C4-2B (cell line): ENCODE measurements around the gene METTL13.

Experiments used
- H3K27ac ChIP-seq: fragments of 450-650 bp; 2 replicates; pipeline ENCODE4 v1.5.1; 2017
- ZFX ChIP-seq: fragments of 450-650 bp; IDR thresholded peaks from 2 replicates; pipeline ENCODE4 v1.6.1; 2017
- TF ChIP-seq, protein P1 (sequence below): fragments of 450-650 bp; conservative IDR thresholded peaks from 2 replicates; pipeline ENCODE4 v1.5.1; 2017; ENCODE audit warnings: mild to moderate bottlenecking

The METTL13 gene

DNA sequence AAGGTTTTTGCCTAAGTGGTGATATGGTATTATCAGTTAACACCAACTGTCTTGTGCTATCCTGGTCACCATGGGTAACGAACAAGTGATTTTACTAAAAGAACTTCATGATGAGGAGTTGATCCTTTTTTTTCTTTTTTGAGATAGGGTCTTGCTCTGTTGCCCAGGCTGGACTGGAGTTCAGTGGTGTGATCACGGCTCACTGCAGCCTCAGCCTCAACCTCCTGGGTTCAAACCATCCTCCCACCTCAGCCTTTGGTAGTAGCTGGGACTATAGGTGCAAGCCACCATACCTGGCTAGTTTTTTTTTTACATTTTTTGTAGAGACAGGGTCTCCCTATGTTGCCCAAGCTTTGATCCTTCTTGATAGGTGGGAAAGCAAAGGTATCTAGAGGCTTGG is 5.1 kb downstream of the METTL13 start:
- TF ChIP-seq, protein P1, sequence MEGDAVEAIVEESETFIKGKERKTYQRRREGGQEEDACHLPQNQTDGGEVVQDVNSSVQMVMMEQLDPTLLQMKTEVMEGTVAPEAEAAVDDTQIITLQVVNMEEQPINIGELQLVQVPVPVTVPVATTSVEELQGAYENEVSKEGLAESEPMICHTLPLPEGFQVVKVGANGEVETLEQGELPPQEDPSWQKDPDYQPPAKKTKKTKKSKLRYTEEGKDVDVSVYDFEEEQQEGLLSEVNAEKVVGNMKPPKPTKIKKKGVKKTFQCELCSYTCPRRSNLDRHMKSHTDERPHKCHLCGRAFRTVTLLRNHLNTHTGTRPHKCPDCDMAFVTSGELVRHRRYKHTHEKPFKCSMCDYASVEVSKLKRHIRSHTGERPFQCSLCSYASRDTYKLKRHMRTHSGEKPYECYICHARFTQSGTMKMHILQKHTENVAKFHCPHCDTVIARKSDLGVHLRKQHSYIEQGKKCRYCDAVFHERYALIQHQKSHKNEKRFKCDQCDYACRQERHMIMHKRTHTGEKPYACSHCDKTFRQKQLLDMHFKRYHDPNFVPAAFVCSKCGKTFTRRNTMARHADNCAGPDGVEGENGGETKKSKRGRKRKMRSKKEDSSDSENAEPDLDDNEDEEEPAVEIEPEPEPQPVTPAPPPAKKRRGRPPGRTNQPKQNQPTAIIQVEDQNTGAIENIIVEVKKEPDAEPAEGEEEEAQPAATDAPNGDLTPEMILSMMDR, result no peak
- TF ChIP-seq ZFX, result no peak

DNA sequence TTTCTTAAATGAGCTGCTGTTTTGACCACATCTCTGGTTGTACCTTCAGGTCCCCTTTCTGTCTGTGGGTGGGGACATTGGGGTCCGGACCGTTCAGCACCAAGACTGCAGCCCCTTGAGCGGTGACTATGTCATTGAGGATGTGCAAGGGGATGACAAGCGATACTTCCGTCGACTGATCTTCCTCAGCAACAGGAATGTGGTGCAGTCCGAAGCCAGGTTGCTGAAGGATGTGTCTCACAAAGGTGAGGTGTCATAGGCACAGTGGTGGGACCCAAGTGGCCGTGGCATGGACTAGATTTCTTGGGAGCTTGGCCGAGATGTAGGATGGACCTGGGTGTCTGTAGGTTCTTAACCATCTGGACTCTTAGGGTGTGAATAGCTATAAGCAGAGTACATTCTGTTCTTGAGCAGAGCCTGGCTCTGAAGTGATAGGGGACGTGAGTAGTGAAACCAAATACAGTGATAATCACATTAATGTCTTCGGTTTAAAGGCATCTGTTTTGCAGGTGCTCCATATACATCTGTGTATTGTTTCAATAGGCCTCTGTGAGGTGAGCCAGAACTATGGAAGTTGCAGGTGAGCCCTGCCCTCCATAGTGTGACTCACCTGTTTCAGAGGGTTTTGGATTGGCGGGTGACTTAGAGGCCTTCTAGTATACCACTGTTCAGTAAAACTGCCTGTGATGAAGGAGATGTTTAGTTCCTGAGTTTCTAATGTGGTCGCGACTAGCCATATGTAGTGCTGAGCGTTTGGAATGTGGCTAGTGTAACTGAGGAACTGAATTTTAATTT is 6.4 kb downstream of the METTL13 start:
- TF ChIP-seq, protein P1, result no peak
- no peak for TF ChIP-seq ZFX
- H3K27ac ChIP-seq, result no peak overlapping the region

More for the DNA sequence above, 5.1 kb downstream of the METTL13 start:
- H3K27ac ChIP-seq, result no peak overlapping the region

DNA sequence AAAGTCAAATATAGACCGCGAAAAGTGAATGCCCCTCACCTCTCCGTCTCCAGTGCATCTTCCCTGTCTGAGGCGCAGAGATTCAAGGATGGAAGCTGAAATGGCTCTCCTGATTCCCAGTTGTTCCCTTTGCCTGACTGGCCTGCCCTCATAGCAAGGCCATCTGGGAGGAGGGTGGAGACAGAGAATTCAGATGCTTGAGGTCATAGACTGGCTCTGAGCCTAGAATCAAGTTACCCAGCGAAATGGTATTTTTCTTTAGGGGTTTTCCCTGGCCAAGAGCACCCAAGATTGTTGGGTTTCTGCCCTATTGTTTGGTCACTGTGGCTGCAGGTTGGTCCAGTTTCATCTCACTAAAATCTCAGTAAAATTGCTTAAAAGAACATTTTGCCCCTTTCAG is 7.2 kb downstream of the METTL13 start:
- H3K27ac ChIP-seq, result no peak overlapping the region
- TF ChIP-seq, protein P1, result no peak
- no peak for TF ChIP-seq ZFX

DNA sequence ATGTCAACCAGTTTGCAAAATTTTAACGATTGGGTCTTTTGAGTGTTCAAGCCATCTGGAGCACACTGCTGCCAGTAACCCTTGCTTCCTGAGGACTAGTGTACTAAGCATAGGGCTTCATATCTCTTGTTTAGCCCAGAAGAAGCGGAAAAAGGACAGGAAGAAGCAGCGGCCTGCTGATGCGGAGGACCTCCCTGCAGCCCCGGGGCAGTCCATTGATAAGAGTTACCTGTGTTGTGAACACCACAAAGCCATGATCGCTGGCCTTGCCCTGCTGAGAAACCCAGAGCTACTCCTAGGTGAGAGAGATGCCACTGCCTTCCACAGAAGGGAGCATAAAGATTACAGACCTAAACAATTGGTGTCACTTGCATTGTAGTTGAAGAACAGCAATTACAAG is 8.9 kb downstream of the METTL13 start:
- H3K27ac ChIP-seq, result no peak overlapping the region
- TF ChIP-seq, protein P1, result no peak
- TF ChIP-seq ZFX, result no peak

DNA sequence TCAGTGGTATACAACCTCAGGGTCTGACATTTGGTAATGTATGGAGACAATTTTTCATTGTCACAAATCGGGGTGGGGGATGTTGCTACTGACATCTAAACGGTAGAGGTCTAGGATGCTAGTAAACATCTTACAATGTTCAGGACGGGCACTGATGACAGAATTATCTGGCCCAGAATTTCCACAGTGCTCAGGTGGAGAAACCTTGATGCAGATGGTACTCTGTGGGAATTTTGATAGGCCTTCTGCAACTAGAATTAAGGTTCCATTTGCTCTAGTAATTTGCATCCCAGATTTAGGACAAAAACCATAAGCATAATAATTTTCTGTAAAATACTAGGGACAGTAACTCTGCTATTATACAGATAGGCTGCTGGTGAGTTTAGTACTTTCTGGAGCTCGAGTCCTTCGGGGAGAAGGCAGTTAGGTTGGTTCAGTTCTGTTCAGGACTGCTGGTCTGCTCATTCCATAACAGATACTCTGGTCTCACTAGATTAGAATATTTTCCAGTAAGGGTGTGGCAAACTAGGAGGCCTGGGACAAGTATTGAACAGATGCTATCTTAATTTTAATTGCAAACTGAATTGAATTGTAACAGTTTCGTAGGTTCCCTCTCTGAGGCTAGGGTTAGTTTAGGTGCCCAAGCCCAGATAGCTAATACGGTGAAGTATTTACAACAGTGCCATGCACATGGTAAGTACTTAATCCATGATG is 11.4 kb downstream of the METTL13 start:
- TF ChIP-seq ZFX, result no peak
- TF ChIP-seq, protein P1, result no peak
- H3K27ac ChIP-seq, result no peak overlapping the region

DNA sequence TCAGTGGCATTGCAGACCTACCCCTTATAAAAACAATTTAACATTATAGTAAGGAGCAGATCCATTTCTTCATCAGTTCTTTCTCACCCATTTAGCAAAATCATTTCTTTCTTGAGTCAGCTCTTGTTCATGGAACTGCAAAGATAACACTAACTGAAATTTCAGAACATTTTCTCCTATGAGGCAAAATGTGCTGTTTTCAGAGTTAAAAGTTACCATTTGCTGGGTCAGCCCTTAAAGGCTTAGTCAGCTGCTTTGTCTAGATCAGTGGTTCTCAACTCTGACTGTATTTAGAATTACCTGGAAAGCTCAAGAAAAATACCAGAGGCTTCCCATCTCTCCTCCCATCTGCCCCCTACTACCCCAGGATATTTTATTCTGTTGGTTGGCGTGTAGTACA is 12.2 kb downstream of the METTL13 start:
- no peak overlapping the region for H3K27ac ChIP-seq

More for the DNA sequence above, 12.2 kb downstream of the METTL13 start:
- no peak for TF ChIP-seq ZFX
- TF ChIP-seq, protein P1, result no peak
